GM19328 (cell line): Measurements from ENCODE around the gene TSC22D4.
"Not testable (repeated sequence)": the region's sequence is repeated elsewhere in the genome, so short reads cannot be mapped to it uniquely, and the experiment has no call there.

Experiments used
- ATAC-seq: cut with Tn5 transposase; IDR thresholded peaks from one replicate; pipeline ENCODE4 v1.9.1; 2021; ENCODE audit warnings: mild to moderate bottlenecking, moderate library complexity; ENCODE audit not compliant: unreplicated experiment

Gene TSC22D4

GRCh38 chr7:100476101-100476780 is 2.8 kb downstream of the TSC22D4 start:
- ATAC-seq = no peak

GRCh38 chr7:100475549-100475948 is 3.5 kb downstream of the TSC22D4 start:
- no peak for ATAC-seq

GRCh38 chr7:100472854-100473499 is 6.0 kb downstream of the TSC22D4 start:
- ATAC-seq = no peak

- no peak for ATAC-seq
These were observed 6.7 kb downstream of the TSC22D4 start for GRCh38 chr7:100472121-100472851.

GRCh38 chr7:100471021-100471420 is 8.0 kb downstream of the TSC22D4 start:
- ATAC-seq = no peak

- ATAC-seq = no peak
These were observed 9.6 kb downstream of the TSC22D4 start for GRCh38 chr7:100469227-100470044.

GRCh38 chr7:100467638-100468373 is 11.2 kb downstream of the TSC22D4 start:
- ATAC-seq = no peak

- ATAC-seq = no peak
These were observed 12.1 kb downstream of the TSC22D4 start for GRCh38 chr7:100466653-100467605.

- no peak for ATAC-seq
These were observed 13.2 kb downstream of the TSC22D4 start for GRCh38 chr7:100465702-100466311.

GRCh38 chr7:100465299-100465698 is 13.7 kb downstream of the TSC22D4 start:
- no peak for ATAC-seq

GRCh38 chr7:100464791-100465190 is 14.2 kb downstream of the TSC22D4 start:
- ATAC-seq = no peak

GRCh38 chr7:100464210-100464660 is 14.8 kb downstream of the TSC22D4 start, which contains the start of gene SPACDR:
Gene SPACDR (minus strand): TSS chr7:100464260. CDS start chr7:100464025, 235 bp downstream.
- no peak for ATAC-seq

GRCh38 chr7:100457033-100457432 is 22.0 kb downstream of the TSC22D4 start:
- no peak for ATAC-seq

GRCh38 chr7:100456562-100456961 is 22.5 kb downstream of the TSC22D4 start:
- ATAC-seq = no peak

GRCh38 chr7:100455206-100455605 is 23.8 kb downstream of the TSC22D4 start:
- ATAC-seq = no peak

GRCh38 chr7:100453854-100454253 is 25.2 kb downstream of the TSC22D4 start:
- not testable (repeated sequence) for ATAC-seq

GRCh38 chr7:100452513-100452912 is 26.5 kb downstream of the TSC22D4 start:
- ATAC-seq = no peak

- no peak for ATAC-seq
These were observed 29.7 kb downstream of the TSC22D4 start for GRCh38 chr7:100449190-100449795.
